IPS-NIHi7 (cell line): Measurements from ENCODE around the gene RPS25.
"Not testable (repeated sequence)": the region's sequence is repeated elsewhere in the genome, so short reads cannot be mapped to it uniquely, and the experiment has no call there.

ENCODE experiments used
- DNase-seq: peaks from one replicate; pipeline ENCODE4 v3.0.0; 2012; ENCODE audit warnings: mixed read lengths; ENCODE audit errors: extremely low spot score

RPS25 gene

GRCh38 chr11:119018074-119018938 lies at the start of gene RPS25, which contains the start of gene TRAPPC4:
TSS of gene RPS25 (minus strand) at chr11:119018343. CDS start at chr11:119018284, 59 bp downstream.
TSS of gene TRAPPC4 (plus strand) at chr11:119018766. CDS start at chr11:119018796, 30 bp downstream.
- peak; percentile 92 for DNase-seq

DNA sequence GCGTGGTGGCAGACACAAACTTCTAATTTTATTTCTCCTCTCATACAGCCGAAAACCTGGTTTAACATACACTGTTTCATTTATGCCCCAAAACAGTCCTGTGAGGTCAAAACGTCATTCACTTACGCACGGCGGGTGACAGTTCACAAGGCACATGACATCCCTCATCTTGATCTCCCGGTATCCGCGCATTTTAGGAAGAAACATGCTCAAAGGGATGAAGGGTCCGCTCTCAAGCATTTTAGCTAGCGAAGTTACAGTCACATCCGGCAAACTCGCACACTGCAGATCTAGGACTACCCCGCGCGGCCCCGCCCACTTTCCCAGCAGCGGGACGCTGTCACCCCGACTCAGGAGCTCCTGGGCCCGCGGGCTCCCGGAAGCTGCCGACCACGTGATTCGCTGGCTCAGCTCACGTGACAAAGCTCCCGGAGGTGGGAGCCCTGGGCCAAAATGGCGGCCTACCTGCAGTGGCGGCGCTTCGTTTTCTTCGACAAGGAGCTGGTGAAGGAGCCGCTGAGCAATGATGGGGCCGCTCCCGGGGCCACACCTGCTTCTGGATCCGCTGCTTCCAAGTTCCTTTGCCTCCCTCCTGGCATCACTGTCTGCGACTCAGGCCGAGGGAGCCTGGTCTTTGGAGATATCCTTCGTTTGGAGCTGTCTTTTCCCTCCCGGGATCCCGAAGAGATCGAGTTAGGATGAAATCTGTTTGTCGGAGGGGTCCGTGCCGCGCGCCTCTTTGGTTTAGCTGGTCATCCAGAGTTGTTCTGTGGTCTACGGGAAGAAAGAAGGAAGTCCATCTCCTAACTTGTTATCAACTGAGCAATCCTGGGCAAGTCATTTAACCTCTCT lies 49.5 kb upstream of the RPS25 start, which contains the start of gene VPS11:
VPS11 (plus strand) TSS at position 448 of the 852 bp plus-strand sequence; CDS start at position 454, 6 bp downstream.
- peak; percentile 99 for DNase-seq

DNA sequence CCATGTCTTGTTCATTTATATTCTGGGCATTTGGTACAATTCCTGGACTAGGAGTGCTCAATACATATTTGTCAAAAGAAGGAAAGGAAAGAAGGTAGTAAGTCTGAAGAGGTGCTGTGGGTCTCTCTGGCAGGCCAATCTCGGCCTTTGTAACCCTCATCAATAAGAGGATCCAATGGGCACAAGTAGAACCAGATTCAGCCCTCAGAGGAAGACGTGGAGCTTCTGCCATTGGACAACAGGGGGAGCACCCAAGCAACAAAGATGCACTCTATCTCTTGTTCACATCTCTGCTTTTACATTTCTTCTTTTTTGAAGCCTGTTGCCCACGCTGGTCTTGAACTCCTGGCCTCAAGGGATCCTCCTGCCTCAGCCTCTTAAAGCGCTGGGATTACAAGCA lies 47.2 kb upstream of the RPS25 start:
- peak; percentile 42 for DNase-seq

DNA sequence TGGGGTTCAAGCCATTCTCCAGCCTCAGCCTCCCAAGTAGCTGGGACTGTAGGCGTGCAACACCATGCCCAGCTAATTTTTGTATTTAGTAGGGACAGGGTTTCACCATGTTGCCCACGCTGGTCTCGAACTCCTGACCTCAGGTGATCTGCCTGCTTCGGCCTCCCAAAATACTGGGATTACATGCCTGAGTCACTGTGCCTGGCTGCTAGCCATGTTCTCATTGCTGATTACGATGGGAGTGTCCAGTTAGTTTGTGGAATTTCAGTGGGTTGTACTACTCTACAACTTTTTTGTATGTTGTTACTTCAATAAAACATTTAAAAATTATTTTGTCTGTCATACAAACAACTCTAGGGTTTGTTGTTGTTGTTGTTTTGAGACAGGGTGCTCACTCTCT lies 44.6 kb upstream of the RPS25 start:
- DNase-seq, result no peak

- no peak for DNase-seq
Measured at GRCh38 chr11:119061256-119061655, 43.1 kb upstream of the RPS25 start.

DNA sequence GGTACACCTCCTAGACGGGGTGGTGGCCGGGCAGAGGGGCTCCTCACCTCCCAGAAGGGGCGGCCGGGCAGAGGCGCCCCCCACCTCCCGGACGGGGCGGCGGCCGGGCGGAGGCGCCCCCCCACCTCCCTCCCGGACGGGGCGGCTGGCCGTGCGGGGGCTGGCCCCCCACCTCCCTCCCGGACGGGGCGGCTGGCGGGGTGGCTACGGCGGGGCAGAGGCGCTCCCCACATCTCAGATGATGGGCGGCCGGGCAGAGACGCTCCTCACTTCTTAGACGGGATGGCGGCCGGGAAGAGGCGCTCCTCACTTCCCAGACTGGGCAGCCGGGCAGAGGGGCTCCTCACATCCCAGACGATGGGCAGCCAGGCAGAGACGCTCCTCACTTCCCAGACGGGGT lies 41.0 kb upstream of the RPS25 start:
- DNase-seq, result not testable (repeated sequence)

GRCh38 chr11:119057000-119057769 lies 39.0 kb upstream of the RPS25 start, which contains the start of gene HYOU1:
TSS of gene HYOU1 (minus strand) at chr11:119057205. CDS start at chr11:119056160, 1,045 bp downstream.
- peak; percentile 99 for DNase-seq

- DNase-seq, result peak; percentile 68
Measured at GRCh38 chr11:119056421-119056999, 38.4 kb upstream of the RPS25 start.

GRCh38 chr11:119055901-119056300 lies 37.8 kb upstream of the RPS25 start:
- DNase-seq, result peak; percentile 12

DNA sequence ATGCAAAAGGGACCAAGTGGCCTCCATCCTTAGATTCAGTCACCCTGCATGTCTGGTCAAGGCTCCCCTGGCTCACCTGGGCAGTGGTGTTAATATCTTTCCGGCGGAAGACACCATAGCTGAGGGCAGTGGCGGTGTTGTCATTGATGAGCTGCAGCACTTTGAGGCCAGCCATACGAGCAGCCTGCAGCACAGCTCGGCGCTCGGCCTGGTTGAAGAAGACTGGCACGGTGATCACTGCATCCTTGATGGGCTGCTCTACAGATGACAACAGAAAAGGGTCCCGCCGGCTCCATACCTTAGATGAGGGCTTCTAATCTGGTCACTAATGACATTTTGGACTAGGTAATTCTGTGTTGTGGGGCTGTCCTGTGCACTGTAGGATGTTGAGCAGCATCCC lies 36.3 kb upstream of the RPS25 start:
- no peak for DNase-seq

GRCh38 chr11:119052163-119052814 lies 34.1 kb upstream of the RPS25 start:
- DNase-seq, result no peak

DNA sequence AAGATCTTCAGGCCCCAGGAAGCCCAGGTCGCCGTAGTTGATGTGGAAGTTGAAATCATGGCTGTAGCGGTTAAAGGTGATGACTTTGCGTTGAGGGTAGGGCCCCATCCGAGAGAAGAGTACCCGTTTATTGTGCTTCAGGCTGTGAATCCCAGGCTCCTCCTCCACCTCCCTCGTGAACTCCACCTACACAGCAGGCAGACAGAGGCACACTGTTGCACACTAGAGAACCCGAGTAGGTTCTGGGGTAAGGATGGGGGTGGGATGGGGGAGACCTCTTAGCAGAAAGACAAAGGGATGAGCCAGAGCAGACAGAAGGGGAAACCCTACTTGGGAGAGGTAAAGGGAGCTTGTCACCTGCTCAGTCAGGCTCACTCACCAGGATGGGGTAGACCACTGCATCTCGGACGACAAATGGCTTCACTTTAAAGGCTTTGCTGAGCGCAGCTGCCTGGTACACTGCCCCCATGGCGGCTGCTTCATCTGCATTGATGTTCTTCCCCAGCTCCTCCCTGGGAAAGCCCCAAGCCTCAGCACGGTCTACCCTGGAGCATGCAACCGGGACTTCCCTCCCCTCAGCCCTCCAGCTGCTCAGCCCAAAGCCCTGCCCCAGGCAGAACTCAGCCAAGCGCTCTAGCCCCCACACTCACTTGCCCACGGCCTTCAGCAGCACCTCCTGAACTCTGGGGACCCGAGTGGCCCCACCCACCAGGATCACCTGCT lies 33.5 kb upstream of the RPS25 start:
- no peak for DNase-seq

DNA sequence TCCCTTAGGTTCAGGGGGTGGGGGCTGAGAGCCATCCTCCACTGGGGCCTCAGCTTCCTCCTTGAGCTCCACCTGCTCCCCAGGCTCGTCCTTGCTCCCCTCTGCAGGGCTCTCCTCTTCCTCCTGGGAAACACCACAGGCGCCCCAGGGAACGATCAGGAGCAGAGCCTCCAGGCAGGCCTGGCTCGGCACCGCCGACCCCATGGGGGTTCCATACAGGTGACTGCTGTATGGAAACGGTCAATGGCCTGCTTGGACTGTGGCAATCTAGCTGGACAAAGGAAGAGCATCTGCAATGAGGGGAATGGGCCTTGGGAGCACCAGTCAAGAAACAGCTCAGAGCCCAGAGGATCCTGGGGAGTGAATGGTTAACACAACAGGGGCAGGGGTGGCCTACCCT lies 30.9 kb upstream of the RPS25 start:
- DNase-seq, result no peak

- no peak for DNase-seq
Measured at GRCh38 chr11:119048644-119049043, 30.5 kb upstream of the RPS25 start.

DNA sequence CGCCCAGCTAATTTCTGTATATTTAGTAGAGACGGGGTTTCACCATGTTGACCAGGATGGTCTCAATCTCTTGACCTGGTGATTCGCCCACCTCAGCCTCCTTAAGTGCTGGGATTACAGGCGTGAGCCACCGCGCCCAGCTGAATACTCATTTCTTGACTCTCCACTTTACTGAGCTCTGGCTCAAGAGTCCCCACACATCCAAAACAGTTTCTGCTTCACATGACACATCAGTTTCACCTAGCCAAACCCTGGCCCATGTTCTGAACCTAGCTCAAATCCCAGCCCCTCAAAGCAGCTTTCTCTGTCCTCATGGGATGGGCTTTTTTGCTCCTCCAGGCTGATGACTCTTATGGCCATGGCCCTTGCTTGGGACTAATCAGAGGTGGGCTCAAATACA lies 29.1 kb upstream of the RPS25 start:
- no peak for DNase-seq

- no peak for DNase-seq
Measured at GRCh38 chr11:119046489-119046888, 28.3 kb upstream of the RPS25 start.

GRCh38 chr11:119044708-119045107 lies 26.6 kb upstream of the RPS25 start:
- peak; percentile 48 for DNase-seq

- DNase-seq, result no peak
Measured at GRCh38 chr11:119042927-119043326, 24.8 kb upstream of the RPS25 start.

- no peak for DNase-seq
Measured at GRCh38 chr11:119041821-119042514, 23.8 kb upstream of the RPS25 start.
